HL-60/S4 treated with phorbol 12-myristate 13-acetate at 8.2 ng/mL for 4 days and 3 days (cell line): Measurements from ENCODE around the gene CDKN2A.

Source experiments
- in situ Hi-C: fragments of 300-500 bp; cut with MboI; formaldehyde crosslinking; loops from 2 replicates; pipeline ENCODE4 v1.15.0; 2022; ENCODE audit warnings: low sequenced_read_pairs

CDKN2A gene

DNA sequence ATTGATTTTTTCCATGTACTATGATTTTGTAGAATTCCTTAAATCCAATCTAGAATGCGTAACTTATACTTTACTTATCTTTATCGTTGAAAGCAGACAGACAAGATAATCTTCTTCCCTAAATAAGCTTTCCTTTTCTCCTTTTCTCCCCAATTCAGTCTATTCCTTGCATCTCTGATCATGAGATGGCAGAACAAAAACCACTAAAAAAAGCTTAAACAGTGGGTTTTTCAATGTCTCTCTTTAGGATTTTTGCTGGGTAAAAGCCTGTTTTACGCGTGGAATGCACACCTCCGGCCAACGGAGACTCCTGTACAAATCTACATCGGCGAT lies 14.2 kb upstream of the CDKN2A start:
- in situ Hi-C loops, result no loop called here

GRCh38 chr9:22005702-22006606 lies 11.8 kb upstream of the CDKN2A start:
- in situ Hi-C loops, result no loop called here

DNA sequence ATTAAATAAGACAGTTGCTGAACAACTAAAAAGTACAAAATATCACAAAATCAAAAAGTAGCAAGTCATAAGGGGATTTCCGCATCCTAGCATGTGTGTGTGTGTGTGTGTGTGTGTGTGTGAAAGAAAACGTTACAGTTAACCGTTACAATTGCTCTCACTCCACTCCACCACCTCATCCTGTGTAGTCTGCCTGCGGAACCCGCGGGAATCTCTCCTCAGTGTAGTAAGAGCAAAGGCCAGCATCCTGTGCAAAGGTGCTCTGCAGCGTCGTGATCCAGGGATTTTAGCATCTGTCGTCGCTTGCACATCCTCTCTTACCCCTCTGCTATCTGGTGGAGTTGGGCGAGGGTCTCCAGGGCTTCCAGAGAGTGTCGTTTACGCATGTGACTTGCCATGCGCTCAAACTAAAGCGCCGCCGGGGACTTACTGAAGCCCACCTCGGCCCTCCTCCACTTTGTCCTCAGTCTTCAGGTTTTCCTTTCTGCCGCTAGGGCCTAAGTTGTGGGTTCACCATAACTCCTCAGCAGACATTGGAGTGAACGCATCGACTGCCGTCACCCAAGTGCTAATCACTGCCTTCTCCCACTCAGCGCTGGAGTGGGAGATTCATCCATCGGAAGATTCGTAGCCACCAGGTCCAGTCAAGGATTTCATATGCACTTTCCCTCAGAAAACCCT lies 11.0 kb upstream of the CDKN2A start:
- in situ Hi-C loops, result no loop called here

DNA sequence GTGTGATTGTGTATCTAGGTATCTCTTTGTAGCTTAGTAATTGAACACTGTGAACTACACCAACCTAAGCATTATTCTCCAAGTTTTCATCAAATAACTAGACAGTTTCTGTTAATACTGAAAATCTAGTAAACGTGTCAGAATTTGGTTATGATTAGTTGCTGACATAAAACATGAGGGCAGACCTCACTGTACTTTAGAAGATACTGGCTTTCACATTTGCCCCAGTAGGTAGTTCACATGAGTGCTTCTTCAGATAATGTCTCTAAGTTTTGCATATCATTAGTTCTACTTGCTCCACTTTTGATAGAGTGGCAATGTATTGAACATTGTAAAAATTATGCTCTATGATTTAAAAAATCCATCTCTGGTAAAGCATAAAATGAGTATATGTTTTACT lies 7.8 kb upstream of the CDKN2A start:
- in situ Hi-C loops, result no loop called here

GRCh38 chr9:21998026-21998425 lies 3.8 kb upstream of the CDKN2A start:
- in situ Hi-C loops, result loop anchor here (25.0 kb wide), 1 partner anchor 214 kb away; no protein-coding TSS in a partner anchor

GRCh38 chr9:21997480-21997879 lies 3.3 kb upstream of the CDKN2A start:
- in situ Hi-C loops, result loop anchor here (25.0 kb wide), 1 partner anchor 215 kb away; no protein-coding TSS in a partner anchor

GRCh38 chr9:21996858-21997257 lies 2.7 kb upstream of the CDKN2A start:
- in situ Hi-C loops, result loop anchor here (25.0 kb wide), 1 partner anchor 215 kb away; no protein-coding TSS in a partner anchor

GRCh38 chr9:21996438-21996837 lies 2.2 kb upstream of the CDKN2A start:
- in situ Hi-C loops, result loop anchor here (25.0 kb wide), 1 partner anchor 216 kb away; no protein-coding TSS in a partner anchor

DNA sequence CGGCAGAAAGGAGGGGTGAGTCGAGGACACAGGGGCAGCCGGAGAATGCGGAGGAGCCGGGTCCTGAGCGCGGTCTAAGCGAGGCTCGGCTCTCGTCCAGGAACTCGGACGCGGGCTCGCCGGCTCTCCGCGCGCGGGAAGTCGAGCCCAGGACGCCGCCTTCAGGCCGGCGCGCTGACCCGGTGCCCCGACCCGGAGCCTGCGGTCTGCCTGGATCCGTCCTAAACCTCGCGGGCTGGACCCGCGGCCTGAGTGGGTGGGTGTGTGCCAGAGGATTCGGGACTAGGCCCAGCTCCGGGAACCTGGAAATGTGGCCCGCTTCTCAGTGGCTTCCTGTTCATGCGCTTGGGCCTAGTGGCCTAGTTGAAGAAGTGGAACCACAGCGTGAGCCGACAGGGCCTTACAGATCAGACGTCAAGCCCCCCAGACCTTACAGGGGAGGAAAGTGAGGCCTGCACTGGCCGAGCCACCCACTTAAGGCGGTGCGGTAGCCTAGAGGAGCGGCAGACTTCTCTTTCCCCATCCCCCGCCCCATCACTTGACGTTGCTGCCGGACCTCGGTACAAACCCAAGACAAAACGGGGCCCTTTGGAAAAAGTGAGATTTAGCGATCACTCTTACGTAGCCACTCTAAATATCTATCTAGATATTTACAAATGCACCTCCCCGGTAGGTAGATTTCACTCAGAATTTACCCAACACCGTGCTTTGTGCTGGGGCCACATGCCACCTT lies 1.6 kb upstream of the CDKN2A start:
- in situ Hi-C loops, result loop anchor here (25.0 kb wide), 1 partner anchor 216 kb away; no protein-coding TSS in a partner anchor

GRCh38 chr9:21995006-21995665 lies 944 bp upstream of the CDKN2A start:
- in situ Hi-C loops, result loop anchor here (25.0 kb wide), 1 partner anchor 217 kb away; no protein-coding TSS in a partner anchor

GRCh38 chr9:21994556-21995005 lies 389 bp upstream of the CDKN2A start, which contains the start of gene CDKN2B-AS1:
Gene CDKN2B-AS1, plus strand, starts transcription at chr9:21994791.
- in situ Hi-C loops, result loop anchor here (25.0 kb wide), 1 partner anchor 218 kb away; no protein-coding TSS in a partner anchor

DNA sequence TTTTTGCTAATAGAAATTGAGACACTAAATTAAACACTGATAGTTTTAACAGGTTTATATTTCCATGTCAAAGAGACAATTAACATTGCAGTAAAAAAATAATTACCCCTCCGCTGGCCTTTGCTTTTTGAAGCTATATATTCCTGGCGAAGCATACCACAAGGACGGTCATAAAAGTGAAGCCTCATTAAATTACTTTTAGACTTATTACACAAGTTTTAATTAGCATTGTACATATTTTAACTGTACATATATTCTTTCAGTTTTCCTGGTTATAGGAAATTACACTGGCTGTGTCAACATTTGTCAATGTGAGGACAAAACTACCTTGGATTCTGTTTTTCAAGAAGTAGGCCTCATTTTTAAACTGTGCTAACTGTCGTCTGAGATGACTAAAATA lies 1.2 kb downstream of the CDKN2A start:
- in situ Hi-C loops, result loop anchor here (25.0 kb wide), 1 partner anchor 219 kb away; no protein-coding TSS in a partner anchor

- in situ Hi-C loops, result loop anchor here (25.0 kb wide), 1 partner anchor 221 kb away; no protein-coding TSS in a partner anchor
Observed at GRCh38 chr9:21991072-21991959, 2.9 kb downstream of the CDKN2A start.

DNA sequence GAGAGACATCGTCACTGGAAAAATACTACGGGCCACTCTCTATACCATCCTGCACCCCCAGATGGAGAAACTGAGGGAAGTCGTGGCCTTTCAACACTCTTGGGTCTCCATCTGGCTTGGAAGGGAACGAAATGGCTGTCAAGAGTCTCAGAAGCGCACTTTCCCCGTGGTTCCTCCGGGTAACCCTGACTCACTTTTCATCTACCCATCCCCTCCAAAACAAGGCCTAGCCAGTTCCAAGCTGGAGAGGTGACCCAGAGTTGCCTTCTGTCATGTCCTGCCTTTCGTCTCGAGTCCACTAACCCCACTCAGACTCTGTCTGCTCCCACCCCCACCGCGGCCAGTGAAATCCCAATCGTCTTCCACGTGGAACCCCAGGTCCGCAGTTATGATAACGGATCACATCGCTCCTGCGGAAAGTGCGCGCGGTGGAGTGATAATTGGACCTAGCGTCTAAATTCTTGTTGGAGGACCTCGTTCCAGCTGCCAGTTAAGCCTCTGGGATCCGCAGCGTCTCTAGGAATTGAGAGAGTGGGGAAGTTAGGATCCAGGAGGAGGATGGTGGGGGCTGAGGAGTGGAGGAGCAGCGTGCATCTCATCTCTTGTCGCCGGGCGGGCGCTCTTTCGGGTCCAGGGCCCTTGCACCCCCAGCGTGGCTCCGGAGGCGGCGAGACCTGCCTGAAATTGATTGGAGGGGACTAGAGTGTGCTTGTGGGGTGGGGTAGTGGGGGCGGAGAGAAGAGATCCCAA lies 4.6 kb downstream of the CDKN2A start:
- in situ Hi-C loops, result loop anchor here (25.0 kb wide), 1 partner anchor 223 kb away; no protein-coding TSS in a partner anchor

DNA sequence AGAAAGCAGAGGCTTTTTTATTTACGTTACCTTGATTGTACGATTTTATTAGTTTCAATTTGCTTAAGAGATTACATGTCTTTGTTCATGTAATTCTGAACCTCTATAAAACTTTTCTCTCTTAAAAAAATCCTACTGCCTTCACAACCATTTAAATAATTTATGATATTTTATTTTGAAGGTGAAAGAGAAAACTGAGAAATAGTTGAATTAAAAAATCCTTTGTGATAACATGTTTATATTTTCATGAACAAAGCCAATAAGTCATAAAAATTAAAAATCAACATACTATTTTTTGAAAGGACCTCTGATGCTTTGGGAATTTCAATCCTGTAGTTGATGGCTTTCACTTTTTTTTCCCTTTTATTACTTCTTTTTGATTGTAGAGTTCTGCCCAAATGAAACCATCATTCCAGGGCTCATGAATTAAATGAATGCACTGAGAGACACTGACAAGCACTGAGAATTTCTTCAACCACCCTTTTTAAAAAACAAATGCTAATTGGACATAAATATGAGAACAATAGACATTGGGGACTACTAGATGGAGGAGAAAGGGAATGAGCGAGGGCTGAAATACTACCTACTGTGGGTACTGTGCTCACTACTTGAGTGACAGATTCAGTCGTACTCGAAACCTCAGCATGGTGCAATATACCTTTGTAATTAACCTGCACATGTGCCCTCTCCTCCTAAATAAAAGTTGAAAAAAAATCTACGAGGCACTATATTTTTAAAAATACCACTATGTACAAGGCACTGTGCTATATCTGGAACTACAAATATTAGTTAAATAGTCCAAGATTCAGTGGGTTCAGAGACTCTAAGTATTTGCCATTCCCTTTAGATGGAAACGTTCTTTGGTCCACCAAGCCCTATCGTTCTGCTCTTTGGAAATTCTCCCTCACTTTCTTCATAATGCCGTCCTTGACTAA lies 5.9 kb downstream of the CDKN2A start:
- in situ Hi-C loops, result loop anchor here (25.0 kb wide), 1 partner anchor 224 kb away; no protein-coding TSS in a partner anchor

DNA sequence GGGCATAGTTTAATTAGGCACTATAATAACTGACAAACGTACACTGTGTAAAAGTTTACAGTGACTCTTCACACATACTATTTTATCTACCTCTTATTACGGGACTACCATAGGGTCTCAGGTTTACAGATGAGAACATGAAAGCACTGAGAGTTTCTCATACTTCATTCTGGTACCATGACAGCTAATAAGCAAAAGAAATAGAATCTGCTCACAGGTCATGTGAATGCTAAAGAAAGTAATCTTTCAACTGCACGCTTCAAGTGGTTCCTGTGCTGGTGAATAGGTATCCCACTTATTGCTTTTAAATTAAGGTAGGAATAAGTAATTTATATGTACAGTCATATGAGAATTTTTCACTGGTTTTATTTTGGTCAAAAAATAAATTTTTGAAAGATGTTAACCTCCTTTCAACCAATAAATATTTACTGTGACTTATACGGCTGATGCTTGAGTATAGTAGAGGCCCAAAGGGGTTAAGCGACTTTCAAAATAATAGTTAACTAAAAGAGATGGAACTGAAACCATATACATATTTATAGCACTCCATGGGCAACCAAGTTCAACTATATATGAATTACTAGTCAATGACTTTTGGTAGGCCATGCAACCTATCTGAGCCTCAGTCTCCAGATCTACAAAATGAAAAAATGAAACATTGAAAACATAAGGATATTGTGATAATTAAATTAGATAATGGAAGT lies 8.1 kb downstream of the CDKN2A start:
- in situ Hi-C loops, result loop anchor here (25.0 kb wide), 1 partner anchor 226 kb away; no protein-coding TSS in a partner anchor
